GM12891 (cell line): Measurements from ENCODE around the gene PDE10A.

Experiments
- POLR2A ChIP-seq: IDR thresholded peaks from 2 replicates; pipeline ENCODE4 v1.6.1; 2011; ENCODE audit warnings: low read depth, low read length, control low read depth
- POLR2AphosphoS5 ChIP-seq: IDR thresholded peaks from 2 replicates; pipeline ENCODE4 v1.6.1; 2011; ENCODE audit warnings: low read depth, low read length, control low read depth

GRCh38 chr6:165624871-165625639, 38.0 kb downstream of the PDE10A start:
- TF ChIP-seq POLR2A, result no peak
- TF ChIP-seq POLR2AphosphoS5, result no peak
